ENCODE data around the gene CTNNBL1.

DNA sequence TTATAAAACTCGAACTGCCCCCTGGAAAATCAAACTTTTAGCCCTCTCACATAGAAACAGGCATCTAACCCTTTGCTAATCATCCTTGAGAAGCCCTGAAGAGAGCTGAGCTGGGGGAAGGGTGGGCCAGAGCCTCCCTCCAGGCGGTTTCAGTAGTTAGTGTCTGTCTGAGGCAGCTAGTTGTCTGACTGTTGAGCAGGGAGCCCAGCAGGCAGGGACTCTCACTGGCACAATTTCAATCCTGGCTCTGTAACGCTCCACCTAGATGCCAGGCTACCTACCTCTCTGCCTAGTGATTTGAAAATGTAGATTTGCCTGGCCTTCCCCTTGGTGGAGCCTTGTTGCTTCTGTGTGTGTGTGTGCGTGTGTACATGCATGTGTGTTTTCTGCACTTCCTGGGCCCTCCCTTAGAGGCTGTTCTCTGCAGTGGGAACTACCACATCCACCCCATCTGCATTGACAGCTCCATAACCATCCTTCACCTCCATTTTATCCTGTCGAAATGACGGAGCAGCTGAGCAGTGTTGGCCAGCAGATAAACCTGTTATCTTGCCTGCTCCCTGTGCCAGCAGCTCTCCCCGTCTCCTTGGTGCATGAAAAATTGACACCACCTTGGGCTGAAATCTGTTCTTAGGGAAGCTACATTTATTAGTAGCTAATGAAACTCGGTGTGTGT, 139.5 kb downstream of the CTNNBL1 start:
- TF ChIP-seq, protein P1, sequence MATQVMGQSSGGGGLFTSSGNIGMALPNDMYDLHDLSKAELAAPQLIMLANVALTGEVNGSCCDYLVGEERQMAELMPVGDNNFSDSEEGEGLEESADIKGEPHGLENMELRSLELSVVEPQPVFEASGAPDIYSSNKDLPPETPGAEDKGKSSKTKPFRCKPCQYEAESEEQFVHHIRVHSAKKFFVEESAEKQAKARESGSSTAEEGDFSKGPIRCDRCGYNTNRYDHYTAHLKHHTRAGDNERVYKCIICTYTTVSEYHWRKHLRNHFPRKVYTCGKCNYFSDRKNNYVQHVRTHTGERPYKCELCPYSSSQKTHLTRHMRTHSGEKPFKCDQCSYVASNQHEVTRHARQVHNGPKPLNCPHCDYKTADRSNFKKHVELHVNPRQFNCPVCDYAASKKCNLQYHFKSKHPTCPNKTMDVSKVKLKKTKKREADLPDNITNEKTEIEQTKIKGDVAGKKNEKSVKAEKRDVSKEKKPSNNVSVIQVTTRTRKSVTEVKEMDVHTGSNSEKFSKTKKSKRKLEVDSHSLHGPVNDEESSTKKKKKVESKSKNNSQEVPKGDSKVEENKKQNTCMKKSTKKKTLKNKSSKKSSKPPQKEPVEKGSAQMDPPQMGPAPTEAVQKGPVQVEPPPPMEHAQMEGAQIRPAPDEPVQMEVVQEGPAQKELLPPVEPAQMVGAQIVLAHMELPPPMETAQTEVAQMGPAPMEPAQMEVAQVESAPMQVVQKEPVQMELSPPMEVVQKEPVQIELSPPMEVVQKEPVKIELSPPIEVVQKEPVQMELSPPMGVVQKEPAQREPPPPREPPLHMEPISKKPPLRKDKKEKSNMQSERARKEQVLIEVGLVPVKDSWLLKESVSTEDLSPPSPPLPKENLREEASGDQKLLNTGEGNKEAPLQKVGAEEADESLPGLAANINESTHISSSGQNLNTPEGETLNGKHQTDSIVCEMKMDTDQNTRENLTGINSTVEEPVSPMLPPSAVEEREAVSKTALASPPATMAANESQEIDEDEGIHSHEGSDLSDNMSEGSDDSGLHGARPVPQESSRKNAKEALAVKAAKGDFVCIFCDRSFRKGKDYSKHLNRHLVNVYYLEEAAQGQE (IDR thresholded peaks at IDR 0.05; ENCODE audit: unreplicated experiment): no peak
- TF ChIP-seq, protein P2, sequence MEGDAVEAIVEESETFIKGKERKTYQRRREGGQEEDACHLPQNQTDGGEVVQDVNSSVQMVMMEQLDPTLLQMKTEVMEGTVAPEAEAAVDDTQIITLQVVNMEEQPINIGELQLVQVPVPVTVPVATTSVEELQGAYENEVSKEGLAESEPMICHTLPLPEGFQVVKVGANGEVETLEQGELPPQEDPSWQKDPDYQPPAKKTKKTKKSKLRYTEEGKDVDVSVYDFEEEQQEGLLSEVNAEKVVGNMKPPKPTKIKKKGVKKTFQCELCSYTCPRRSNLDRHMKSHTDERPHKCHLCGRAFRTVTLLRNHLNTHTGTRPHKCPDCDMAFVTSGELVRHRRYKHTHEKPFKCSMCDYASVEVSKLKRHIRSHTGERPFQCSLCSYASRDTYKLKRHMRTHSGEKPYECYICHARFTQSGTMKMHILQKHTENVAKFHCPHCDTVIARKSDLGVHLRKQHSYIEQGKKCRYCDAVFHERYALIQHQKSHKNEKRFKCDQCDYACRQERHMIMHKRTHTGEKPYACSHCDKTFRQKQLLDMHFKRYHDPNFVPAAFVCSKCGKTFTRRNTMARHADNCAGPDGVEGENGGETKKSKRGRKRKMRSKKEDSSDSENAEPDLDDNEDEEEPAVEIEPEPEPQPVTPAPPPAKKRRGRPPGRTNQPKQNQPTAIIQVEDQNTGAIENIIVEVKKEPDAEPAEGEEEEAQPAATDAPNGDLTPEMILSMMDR (conservative IDR thresholded peaks at IDR 0.05; ENCODE audit: low read depth in 2 of 2): no peak
- TF ChIP-seq EZH2 (IDR thresholded peaks at IDR 0.05; ENCODE audit: low read depth, unreplicated experiment): no peak
- no peak for TF ChIP-seq JUNB (IDR thresholded peaks at IDR 0.05; ENCODE audit: unreplicated experiment)
- TF ChIP-seq EZH2phosphoT487 (IDR thresholded peaks at IDR 0.05; ENCODE audit: unreplicated experiment): no peak
- TF ChIP-seq, protein P3, sequence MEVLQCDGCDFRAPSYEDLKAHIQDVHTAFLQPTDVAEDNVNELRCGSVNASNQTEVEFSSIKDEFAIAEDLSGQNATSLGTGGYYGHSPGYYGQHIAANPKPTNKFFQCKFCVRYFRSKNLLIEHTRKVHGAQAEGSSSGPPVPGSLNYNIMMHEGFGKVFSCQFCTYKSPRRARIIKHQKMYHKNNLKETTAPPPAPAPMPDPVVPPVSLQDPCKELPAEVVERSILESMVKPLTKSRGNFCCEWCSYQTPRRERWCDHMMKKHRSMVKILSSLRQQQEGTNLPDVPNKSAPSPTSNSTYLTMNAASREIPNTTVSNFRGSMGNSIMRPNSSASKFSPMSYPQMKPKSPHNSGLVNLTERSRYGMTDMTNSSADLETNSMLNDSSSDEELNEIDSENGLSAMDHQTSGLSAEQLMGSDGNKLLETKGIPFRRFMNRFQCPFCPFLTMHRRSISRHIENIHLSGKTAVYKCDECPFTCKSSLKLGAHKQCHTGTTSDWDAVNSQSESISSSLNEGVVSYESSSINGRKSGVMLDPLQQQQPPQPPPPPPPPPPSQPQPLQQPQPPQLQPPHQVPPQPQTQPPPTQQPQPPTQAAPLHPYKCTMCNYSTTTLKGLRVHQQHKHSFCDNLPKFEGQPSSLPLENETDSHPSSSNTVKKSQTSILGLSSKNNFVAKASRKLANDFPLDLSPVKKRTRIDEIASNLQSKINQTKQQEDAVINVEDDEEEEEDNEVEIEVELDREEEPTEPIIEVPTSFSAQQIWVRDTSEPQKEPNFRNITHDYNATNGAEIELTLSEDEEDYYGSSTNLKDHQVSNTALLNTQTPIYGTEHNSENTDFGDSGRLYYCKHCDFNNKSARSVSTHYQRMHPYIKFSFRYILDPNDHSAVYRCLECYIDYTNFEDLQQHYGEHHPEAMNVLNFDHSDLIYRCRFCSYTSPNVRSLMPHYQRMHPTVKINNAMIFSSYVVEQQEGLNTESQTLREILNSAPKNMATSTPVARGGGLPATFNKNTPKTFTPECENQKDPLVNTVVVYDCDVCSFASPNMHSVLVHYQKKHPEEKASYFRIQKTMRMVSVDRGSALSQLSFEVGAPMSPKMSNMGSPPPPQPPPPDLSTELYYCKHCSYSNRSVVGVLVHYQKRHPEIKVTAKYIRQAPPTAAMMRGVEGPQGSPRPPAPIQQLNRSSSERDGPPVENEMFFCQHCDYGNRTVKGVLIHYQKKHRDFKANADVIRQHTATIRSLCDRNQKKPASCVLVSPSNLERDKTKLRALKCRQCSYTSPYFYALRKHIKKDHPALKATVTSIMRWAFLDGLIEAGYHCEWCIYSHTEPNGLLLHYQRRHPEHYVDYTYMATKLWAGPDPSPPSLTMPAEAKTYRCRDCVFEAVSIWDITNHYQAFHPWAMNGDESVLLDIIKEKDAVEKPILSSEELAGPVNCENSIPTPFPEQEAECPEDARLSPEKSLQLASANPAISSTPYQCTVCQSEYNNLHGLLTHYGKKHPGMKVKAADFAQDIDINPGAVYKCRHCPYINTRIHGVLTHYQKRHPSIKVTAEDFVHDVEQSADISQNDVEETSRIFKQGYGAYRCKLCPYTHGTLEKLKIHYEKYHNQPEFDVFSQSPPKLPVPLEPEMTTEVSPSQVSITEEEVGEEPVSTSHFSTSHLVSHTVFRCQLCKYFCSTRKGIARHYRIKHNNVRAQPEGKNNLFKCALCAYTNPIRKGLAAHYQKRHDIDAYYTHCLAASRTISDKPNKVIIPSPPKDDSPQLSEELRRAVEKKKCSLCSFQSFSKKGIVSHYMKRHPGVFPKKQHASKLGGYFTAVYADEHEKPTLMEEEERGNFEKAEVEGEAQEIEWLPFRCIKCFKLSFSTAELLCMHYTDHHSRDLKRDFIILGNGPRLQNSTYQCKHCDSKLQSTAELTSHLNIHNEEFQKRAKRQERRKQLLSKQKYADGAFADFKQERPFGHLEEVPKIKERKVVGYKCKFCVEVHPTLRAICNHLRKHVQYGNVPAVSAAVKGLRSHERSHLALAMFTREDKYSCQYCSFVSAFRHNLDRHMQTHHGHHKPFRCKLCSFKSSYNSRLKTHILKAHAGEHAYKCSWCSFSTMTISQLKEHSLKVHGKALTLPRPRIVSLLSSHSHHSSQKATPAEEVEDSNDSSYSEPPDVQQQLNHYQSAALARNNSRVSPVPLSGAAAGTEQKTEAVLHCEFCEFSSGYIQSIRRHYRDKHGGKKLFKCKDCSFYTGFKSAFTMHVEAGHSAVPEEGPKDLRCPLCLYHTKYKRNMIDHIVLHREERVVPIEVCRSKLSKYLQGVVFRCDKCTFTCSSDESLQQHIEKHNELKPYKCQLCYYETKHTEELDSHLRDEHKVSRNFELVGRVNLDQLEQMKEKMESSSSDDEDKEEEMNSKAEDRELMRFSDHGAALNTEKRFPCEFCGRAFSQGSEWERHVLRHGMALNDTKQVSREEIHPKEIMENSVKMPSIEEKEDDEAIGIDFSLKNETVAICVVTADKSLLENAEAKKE (CRISPR knock-in tag; IDR thresholded peaks at IDR 0.05): no peak
- TF ChIP-seq CREB1 (CRISPR knock-in tag; IDR thresholded peaks at IDR 0.05; ENCODE audit: low read depth): no peak
- no peak for TF ChIP-seq POLR2AphosphoS5 (IDR thresholded peaks at IDR 0.05; ENCODE audit: low read depth)
- TF ChIP-seq NANOG (IDR thresholded peaks at IDR 0.05; ENCODE audit: borderline replicate concordance): no peak
- no peak for TF ChIP-seq ZNF331 (CRISPR knock-in tag; IDR thresholded peaks at IDR 0.05; ENCODE audit: low read depth)
- TF ChIP-seq, protein P4, sequence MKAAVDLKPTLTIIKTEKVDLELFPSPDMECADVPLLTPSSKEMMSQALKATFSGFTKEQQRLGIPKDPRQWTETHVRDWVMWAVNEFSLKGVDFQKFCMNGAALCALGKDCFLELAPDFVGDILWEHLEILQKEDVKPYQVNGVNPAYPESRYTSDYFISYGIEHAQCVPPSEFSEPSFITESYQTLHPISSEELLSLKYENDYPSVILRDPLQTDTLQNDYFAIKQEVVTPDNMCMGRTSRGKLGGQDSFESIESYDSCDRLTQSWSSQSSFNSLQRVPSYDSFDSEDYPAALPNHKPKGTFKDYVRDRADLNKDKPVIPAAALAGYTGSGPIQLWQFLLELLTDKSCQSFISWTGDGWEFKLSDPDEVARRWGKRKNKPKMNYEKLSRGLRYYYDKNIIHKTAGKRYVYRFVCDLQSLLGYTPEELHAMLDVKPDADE (IDR thresholded peaks at IDR 0.05): no peak
- TF ChIP-seq ZNF114 (CRISPR knock-in tag; IDR thresholded peaks at IDR 0.05): no peak

Measured in GM23338 (cell line).